Uterus (tissue), 4 donors: Measurements from ENCODE around the gene PLXDC2. TPM values are rescaled to one million over a fixed set of nuclear protein-coding genes. Genes with fewer than 3 reads are reported as not detected.

Experiments used
- DNase-seq, 2 donors: peaks; one replicate each; pipeline ENCODE4 v3.0.0-alpha.2; 2019 to 2020
- H3K27ac ChIP-seq, 2 donors: fragments of 200-600 bp; sonication (generic); 1 replicate in 1 of 2; 2 replicates in 1 of 2; pipeline ENCODE4 v1.5.1; 2016 to 2018
- H3K27me3 ChIP-seq, 2 donors: fragments of 200-600 bp; sonication (generic); one replicate each; pipeline ENCODE4 v1.5.1; 2018 to 2019; ENCODE audit warnings: control low read depth in 1 of 2
- H3K36me3 ChIP-seq, 2 donors: fragments of 200-600 bp; sonication (generic); one replicate each; pipeline ENCODE4 v1.5.1; 2019; ENCODE audit warnings: control low read depth in 1 of 2
- H3K4me1 ChIP-seq, 2 donors: fragments of 200-600 bp; sonication (generic); one replicate each; pipeline ENCODE4 v1.5.1; 2018 to 2019; ENCODE audit warnings: control low read depth in 1 of 2
- H3K4me3 ChIP-seq, 2 donors: fragments of 200-600 bp; sonication (generic); 1 replicate in 1 of 2; 2 replicates in 1 of 2; pipeline ENCODE4 v1.5.1; 2018 to 2019; ENCODE audit warnings: mild to moderate bottlenecking in 1 of 2
- H3K9me3 ChIP-seq, 2 donors: fragments of 200-600 bp; sonication (generic); one replicate each; pipeline ENCODE4 v1.5.1; 2019; ENCODE audit warnings: control low read depth in 1 of 2
- POLR2A ChIP-seq, 2 donors: fragments of 450-650 bp; IDR thresholded peaks; one replicate each; pipeline ENCODE4 v1.6.1; 2016; ENCODE audit warnings: antibody characterized with exemption in 2 of 2, mild to moderate bottlenecking in 1 of 2, moderate library complexity in 1 of 2
- intact Hi-C: fragments of 100-400 bp; cut with DNase I; formaldehyde crosslinking; loops from one replicate; pipeline ENCODE4 v1.15.1; 2023; ENCODE audit warnings: low total_unique reads
- total RNA-seq, 4 donors: library from RNA; depleted of rRNA in 3 of 4; stranded (reverse); fragments of >200 nt in 3 of 4; gene quantifications; one replicate each; pipeline versions ENCODE4 v1.1.0 to v1.2.4, GENCODE V29; 2014 to 2023
- TF ChIP-seq, protein P1 (sequence below), 4 experiments: fragments of 200-600 bp in 2 of 4; fragments of 450-650 bp in 2 of 4; sonication (generic) in 2 of 4; IDR thresholded peaks; one replicate each; pipeline ENCODE4 v1.5.1; 2016 to 2019; ENCODE audit warnings: antibody characterized with exemption in 4 of 4, mild to moderate bottlenecking in 2 of 4, moderate library complexity in 1 of 4
- donor health status: DM: yes; HTN: yes; CAD: no.

PLXDC2 gene
- total RNA-seq, 4 donors from 2014 or later, result 39.4 to 59.2 (median 52.2) TPM

GRCh38 chr10:20156511-20156910, 340.3 kb downstream of the PLXDC2 start:
- no peak for DNase-seq
- Histone ChIP-seq H3K4me1 (no peaks in the 10 kb centered on the region), H3K27me3 (no peaks in the 10 kb centered on the region), H3K36me3 (no peaks in the 10 kb centered on the region), H3K9me3 (no peaks in the 10 kb centered on the region), H3K4me3 (no peak overlapping the region), H3K27ac (no peak overlapping the region)
- intact Hi-C loops, result no loop called here
- no peak for TF ChIP-seq POLR2A (IDR thresholded peaks at IDR 0.05)
- TF ChIP-seq, protein P1, sequence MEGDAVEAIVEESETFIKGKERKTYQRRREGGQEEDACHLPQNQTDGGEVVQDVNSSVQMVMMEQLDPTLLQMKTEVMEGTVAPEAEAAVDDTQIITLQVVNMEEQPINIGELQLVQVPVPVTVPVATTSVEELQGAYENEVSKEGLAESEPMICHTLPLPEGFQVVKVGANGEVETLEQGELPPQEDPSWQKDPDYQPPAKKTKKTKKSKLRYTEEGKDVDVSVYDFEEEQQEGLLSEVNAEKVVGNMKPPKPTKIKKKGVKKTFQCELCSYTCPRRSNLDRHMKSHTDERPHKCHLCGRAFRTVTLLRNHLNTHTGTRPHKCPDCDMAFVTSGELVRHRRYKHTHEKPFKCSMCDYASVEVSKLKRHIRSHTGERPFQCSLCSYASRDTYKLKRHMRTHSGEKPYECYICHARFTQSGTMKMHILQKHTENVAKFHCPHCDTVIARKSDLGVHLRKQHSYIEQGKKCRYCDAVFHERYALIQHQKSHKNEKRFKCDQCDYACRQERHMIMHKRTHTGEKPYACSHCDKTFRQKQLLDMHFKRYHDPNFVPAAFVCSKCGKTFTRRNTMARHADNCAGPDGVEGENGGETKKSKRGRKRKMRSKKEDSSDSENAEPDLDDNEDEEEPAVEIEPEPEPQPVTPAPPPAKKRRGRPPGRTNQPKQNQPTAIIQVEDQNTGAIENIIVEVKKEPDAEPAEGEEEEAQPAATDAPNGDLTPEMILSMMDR (IDR thresholded peaks at IDR 0.05), result no peak

- TF ChIP-seq POLR2A (IDR thresholded peaks at IDR 0.05), result no peak
- TF ChIP-seq, protein P1 (IDR thresholded peaks at IDR 0.05), result no peak
- no peaks in the 10 kb centered on the region for H3K27me3 ChIP-seq
- no peaks in the 10 kb centered on the region for H3K9me3 ChIP-seq
- DNase-seq, result no peak
- no peaks in the 10 kb centered on the region for H3K4me1 ChIP-seq
- intact Hi-C loops, result no loop called here
- H3K36me3 ChIP-seq, result no peaks in the 10 kb centered on the region
- no peak overlapping the region for H3K27ac ChIP-seq
- no peak overlapping the region for H3K4me3 ChIP-seq
Observed at GRCh38 chr10:20157314-20157713, 341.1 kb downstream of the PLXDC2 start.

DNA sequence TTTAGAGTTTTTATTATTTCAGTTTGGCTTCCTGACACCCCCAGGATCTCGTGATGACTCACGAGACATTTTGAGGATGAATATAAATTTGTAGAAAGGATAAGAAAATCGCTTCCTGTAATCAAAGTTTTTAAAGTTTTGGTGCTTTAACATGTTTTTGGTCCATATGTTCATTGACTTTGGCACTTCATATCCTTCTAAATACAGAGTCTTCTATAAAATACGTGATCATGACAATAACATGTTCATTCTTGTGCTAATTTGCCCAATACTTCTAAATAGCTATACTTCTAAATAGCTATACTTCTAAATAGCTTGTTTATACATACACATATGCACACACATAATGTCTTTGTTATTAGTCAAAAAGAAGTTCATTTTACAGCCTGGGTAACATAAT, 341.9 kb downstream of the PLXDC2 start:
- Histone ChIP-seq H3K4me1 (no peaks in the 10 kb centered on the region), H3K4me3 (no peak overlapping the region), H3K27me3 (no peaks in the 10 kb centered on the region), H3K9me3 (no peaks in the 10 kb centered on the region), H3K36me3 (no peaks in the 10 kb centered on the region), H3K27ac (no peak overlapping the region)
- intact Hi-C loops, result no loop called here
- DNase-seq, result no peak
- TF ChIP-seq POLR2A (IDR thresholded peaks at IDR 0.05), result no peak
- TF ChIP-seq, protein P1 (IDR thresholded peaks at IDR 0.05), result no peak

GRCh38 chr10:20162123-20162522, 345.9 kb downstream of the PLXDC2 start:
- Histone ChIP-seq H3K27me3 (no peaks in the 10 kb centered on the region), H3K9me3 (no peaks in the 10 kb centered on the region), H3K36me3 (no peaks in the 10 kb centered on the region), H3K4me3 (no peak overlapping the region), H3K4me1 (no peaks in the 10 kb centered on the region), H3K27ac (no peak overlapping the region)
- intact Hi-C loops, result no loop called here
- DNase-seq, result no peak
- TF ChIP-seq, protein P1 (IDR thresholded peaks at IDR 0.05), result no peak
- no peak for TF ChIP-seq POLR2A (IDR thresholded peaks at IDR 0.05)

- no peaks in the 10 kb centered on the region for H3K9me3 ChIP-seq
- TF ChIP-seq, protein P1 (IDR thresholded peaks at IDR 0.05), result no peak
- TF ChIP-seq POLR2A (IDR thresholded peaks at IDR 0.05), result no peak
- H3K27me3 ChIP-seq, result no peaks in the 10 kb centered on the region
- peak overlapping the region in 1 of 2 donors; percentile 24 for H3K27ac ChIP-seq
- no peaks in the 10 kb centered on the region for H3K36me3 ChIP-seq
- intact Hi-C loops, result no loop called here
- no peak for DNase-seq
- H3K4me1 ChIP-seq, result no peaks in the 10 kb centered on the region
- H3K4me3 ChIP-seq, result no peak overlapping the region
Observed at GRCh38 chr10:20166096-20166675, 350.0 kb downstream of the PLXDC2 start.
